Measurements from ENCODE around the gene SNURF.
A peak's percentile ranks its signal among the peaks of the same experiment; 100 is the strongest.
"Not testable (repeated sequence)": the region's sequence is repeated elsewhere in the genome, so short reads cannot be mapped to it uniquely, and the experiment has no call there.

Gene SNURF, protein sequence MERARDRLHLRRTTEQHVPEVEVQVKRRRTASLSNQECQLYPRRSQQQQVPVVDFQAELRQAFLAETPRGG

DNA sequence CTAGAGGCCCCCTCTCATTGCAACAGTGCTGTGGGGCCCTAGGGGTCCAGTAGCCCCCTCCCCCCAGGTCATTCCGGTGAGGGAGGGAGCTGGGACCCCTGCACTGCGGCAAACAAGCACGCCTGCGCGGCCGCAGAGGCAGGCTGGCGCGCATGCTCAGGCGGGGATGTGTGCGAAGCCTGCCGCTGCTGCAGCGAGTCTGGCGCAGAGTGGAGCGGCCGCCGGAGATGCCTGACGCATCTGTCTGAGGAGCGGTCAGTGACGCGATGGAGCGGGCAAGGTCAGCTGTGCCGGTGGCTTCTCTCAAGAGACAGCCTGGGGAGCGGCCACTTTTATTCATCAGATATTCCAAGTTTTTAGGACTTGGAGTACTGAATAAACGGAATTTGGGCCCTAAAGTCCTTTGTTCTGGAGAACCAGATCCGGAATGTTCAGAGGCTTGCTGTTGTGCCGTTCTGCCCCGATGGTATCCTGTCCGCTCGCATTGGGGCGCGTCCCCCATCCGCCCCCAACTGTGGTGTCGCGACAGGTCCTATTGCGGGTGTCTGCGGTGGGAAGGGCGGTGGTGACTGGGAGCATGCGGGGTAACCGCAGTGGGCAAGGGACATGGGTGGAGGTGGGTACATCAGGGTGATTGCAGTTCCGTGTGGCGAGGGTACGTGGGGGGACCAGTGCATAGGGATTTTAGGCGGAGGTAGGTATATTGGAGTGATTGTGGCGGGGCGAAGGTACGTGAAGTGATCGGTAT, at the start of gene SNURF, which contains the start of gene SNRPN:
TSS of gene SNURF (plus strand) at position 205 of the 748 bp plus-strand sequence. CDS start at position 267, 62 bp downstream.
TSS of gene SNRPN (plus strand) at position 205 of the 748 bp plus-strand sequence. CDS start 19,467 bp downstream, outside the sequence.
- DNase-seq (ENCODE audit: low read depth) = peak; percentile 30

DNA sequence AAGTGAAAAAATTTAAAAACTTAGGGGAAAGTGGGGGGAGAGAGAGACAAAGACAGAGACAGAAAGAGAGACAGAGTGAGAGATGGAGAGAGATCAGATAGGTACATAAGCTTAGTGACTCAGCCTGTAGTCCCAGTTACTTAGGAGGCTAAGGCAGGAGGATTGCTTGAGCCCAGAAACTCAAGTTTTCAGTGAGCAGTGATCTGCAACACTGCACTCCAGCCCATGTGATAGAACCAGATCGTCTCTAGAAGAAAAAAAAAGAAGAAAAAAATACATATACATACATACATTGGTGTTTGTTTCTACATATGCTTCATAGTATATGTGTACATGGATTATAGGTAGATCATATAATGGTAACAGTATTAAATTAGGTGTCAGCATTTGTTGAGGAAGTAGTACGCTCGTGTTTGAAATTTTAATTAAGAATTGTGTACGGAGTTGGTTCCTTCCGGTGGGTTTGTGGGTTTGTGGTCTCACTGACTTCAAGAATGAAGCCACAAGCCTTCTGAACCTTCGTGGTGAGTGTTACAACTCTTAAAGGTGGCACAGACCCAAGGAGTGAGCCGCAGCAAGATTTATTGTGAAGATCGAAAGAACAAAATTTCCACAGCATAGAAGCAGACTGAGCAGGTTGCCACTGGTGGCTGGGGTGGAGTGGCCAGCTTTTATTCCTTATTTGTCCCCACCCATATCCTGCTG, 38.3 kb upstream of the SNURF start:
- DNase-seq (ENCODE audit: low read depth) = no peak

DNA sequence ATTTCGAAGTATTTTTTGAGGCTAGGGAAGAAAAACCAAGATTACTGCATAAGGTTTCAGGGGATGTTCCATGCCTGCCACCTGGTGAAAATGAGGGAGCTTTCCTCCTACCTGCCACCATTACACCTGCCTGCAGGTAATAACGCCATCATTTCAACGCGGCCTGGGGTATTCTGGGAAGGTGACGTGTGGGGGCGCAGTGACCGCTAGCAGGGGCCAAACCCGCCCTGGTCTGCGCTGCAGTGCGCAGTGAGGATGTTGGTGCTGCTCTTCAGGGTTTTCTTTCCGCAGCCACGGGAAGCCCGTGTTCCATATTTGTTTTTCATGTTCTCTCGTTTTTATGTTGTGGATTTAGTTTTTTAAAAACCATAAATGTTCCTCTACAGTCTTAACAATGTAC, 37.4 kb upstream of the SNURF start:
- no peak for DNase-seq (ENCODE audit: low read depth)

DNA sequence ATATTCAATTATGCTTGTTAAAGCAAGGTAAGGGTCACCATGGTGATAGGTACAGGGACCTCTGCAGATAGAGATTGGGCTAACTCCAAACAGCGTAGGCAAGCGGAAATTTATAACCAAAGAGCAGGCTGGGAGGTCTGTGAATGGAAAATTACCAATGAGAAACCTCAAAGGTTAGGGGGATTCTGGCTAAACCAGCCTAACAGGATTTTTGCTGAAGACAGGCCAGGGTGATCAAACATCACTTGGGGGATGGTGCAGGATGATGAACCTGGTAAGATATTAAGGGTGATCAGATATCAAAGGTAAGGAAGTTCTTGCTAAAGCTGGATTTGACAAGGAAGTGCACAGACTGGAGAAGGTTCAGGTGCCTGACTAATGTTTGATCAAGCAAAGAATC, 35.3 kb upstream of the SNURF start:
- no peak for DNase-seq (ENCODE audit: low read depth)

DNA sequence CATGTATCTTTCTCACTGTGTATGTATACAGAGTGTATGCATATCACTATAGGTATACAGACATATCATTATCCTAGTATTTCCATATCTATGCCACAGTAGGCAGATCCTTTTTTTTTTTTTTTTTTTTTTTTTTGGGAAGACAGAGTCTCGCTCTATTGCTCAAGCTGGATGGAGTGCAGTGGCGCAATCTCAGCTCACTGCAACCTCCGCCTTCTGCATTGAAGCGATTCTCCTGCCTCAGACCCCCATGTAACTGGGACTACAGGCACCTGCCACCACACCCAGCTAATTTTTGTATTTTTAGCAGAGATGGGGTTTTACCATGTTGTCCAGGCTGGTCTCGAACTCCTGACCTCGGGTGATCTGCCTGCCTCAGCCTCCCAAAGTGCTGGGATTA, 32.0 kb upstream of the SNURF start:
- not testable (repeated sequence) for DNase-seq (ENCODE audit: low read depth)

DNA sequence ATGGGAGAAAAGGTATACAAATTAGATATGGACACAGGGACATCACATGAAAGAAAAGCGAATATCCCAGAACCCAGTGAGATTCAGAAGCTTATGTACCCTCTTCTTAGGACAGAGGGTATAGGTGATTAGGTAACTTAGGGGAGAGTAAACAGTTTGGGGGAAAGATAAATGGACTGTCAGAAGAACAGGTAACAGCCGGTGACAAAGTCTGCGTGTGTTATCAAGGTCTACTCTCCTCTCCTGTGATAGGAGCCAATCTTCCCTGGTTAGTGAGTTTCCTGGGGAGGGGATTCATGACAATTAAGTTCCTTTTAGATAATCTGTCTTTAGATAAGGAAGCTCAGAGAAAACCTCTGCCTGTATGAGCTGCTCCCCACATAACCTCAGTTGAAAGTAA, 30.6 kb upstream of the SNURF start:
- no peak for DNase-seq (ENCODE audit: low read depth)

DNA sequence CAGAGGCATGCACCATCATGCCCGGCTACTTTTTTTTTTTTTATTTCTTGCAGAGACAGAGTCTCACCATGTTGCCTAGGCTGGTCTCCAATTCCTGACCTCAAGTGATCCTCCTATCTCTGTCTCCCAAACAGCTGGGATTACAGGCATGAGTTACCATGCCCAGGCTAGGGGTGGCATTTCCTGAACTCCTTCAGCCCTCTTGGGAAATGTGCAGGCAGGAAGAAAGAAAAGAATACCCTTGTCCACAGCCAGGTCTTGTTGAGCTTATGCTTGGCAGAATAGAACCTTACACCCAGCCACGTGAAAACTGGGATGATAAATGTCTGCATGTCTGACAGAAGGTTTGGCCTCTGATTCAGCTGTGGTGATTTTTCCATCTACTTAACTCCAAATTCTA, 30.2 kb upstream of the SNURF start:
- no peak for DNase-seq (ENCODE audit: low read depth)

DNA sequence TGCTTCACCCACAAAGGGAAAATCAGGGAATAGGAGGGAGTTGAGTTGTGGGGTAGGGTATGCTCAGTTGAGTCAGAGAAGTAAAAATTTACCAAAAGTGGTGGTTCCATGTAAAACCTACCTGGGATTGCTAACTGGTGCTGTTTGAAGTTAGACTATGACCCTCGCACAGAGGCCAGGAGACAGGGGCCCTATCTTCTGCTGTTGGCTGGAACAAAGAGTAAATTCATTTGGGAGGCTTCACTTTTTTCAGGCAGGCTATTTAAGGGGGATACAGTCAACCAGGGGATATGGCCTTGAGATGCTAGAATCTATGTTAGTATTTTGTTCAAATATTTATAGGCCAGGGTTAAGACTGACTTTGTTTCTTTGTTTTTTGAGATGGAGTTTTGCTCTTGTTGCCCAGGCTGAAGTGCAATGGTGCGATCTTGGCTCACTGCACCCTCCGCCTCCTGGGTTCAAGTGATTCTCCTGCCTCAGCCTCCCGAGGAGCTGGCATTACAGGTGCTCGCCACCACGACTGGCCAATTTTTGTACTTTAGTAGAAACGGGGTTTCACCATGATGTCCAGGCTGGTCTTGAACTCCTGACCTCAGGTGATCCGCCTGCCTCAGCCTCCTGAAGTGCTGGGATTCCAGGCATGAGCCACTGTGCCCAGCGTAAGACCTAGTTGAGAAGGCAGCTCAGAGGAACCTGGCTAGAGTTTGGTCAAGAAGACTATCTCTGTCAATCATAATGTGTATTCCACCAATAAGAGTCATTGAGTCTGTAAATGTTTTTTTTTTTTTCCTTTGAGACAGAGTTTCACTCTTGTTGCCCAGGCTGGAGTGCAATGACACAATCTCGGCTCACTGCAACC, 22.7 kb upstream of the SNURF start:
- not testable (repeated sequence) for DNase-seq (ENCODE audit: low read depth)

DNA sequence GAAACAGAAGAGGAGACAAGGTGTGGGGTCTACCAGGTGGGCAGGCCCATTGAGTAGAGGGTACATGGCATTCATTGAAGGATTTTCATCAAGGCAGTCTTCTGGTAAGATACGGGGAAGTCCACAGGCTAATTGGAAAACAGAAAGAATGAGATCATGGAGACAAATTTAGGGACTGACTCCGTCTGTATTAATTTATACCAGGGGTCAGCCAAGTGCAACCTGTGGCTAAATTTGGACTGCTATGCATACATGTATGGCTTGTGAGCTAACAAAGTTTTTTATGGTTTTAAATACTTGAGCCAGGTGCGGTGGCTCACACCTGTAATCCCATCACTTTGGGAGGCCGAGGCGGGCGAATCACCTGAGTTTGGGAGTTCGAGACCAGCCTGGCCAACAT, 21.1 kb upstream of the SNURF start:
- DNase-seq (ENCODE audit: low read depth) = no peak

DNA sequence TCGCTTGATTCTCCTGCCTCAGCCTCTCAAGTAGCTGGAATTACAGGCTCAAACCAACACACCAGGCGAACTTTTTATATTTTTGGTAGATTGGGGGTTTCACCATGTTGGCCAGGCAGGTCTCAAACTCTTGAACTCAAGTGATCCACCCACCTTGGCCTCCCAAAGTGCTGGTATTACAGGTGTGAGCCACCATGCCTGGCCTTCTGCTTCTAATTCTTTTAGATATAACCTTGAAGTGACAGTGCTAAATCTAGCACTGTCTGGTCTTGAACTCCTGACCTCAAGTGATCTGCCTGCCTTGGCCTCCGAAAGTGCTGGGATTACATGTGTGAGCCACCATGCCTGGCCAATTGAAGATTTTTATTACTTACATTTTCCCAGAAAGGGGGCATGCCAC, 16.6 kb upstream of the SNURF start:
- not testable (repeated sequence) for DNase-seq (ENCODE audit: low read depth)

DNA sequence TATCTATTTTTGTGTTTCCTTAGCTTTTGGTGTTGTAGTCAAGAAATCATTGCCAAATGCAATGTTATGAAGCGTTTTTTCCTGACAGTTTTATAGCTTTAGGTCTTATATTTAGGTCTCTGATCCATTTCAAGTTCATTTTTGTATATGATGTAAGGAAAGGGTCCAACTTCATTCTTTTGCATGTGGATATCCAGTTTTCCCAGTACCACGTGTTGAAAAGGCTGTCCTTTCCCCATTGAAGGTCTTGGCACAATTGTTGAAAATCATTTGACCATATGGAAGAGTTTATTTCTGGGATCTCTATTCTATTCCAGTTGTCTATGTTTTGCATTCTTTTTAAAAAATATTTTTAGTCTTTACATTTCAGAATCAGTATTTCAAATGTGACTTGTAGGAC, 14.6 kb upstream of the SNURF start:
- DNase-seq (ENCODE audit: low read depth) = no peak

DNA sequence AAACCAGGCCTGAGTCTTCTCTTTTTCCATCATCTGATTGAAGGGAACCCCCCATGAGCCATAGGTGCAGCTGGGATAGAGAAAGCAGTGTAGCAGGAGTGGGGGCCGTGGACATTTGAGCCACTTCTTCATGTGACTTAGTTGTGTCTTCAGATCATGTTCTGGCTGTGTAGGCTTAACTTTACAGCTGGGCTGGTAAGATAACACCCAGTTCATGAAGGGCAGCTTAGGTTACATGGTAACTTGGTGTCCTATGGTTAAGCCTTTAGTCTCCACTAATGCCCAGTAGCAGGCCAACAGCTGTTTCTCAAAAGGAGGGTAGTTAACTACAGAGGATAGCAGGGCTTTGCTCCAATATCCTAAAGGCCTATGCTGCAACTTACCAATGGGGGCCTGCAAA, 11.4 kb upstream of the SNURF start:
- DNase-seq (ENCODE audit: low read depth) = no peak

DNA sequence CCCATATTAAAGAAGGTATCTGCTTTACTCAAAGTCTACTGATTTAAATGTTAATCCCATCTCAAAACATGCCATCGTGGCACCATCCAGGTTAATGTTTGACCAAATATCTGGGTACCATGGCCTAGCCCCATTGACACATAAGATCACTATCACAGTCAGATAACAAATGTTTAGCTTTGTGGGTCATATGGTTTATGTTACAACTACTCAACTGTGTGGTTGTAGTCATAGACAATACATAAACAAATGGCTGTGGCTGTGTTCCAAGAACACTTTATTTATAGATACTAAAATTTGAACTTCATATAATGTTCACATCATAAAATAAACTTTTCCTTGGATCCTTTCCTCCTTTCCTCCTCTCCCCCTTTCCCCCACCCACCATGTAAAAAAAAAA, 9.8 kb upstream of the SNURF start:
- DNase-seq (ENCODE audit: low read depth) = no peak

DNA sequence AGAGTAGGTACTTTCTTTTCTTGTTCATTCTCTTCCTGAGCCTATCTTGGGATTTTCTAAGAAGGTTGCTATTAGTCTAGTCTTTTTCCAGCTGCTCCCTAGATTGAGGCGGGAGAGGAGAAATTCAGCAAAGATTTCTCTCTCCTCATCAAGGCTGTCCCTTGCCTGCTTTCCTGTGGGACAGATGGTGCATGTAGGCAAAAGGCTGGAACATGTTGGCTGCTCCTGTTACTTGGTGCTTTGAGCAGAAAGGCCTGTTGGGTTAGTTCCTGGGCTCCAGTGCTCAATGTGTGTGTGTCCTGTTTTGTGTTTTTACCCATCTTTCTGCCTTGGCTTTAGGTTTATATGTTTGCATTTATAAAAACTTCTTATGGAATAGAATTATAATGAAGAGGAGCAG, 9.1 kb upstream of the SNURF start:
- no peak for DNase-seq (ENCODE audit: low read depth)

DNA sequence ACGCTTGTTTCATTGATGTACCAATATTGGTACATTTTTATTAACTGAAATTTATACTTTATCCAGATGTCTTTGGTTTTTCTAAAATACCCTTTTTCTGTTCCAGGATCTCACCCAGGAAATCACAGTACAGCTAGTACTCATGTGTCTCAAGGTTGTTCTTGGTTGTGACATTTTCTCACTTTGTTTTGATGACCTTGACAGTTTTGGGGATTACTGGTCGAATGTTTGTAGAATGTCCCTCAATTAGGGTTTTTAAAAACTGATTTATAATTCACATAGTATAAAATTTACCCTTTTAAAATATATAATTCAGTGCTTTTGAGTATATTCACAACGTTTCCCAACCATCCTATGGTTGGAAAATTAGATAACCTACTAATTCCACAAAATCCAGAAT, 6.3 kb upstream of the SNURF start:
- no peak for DNase-seq (ENCODE audit: low read depth)

DNA sequence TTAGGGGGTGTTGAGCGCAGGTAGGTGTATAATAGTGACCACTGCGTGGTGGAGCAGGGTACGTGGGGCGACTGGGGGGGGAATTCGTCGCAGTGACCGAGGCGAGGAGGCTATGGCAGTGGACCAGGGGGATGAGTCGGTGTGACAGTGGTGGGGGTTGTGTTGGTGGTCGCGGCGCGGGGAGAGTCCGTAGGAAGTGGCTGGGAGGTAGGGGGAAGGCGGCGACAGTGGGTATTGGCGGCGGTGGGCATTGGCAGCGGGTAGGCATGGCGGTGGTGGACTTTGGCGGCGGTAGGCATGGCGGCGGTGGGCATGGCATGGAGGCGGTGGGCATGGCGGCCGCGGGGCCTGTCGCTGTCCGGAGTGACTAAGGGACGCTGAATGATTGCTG, 739 bp downstream of the SNURF start:
- DNase-seq (ENCODE audit: low read depth) = no peak

DNA sequence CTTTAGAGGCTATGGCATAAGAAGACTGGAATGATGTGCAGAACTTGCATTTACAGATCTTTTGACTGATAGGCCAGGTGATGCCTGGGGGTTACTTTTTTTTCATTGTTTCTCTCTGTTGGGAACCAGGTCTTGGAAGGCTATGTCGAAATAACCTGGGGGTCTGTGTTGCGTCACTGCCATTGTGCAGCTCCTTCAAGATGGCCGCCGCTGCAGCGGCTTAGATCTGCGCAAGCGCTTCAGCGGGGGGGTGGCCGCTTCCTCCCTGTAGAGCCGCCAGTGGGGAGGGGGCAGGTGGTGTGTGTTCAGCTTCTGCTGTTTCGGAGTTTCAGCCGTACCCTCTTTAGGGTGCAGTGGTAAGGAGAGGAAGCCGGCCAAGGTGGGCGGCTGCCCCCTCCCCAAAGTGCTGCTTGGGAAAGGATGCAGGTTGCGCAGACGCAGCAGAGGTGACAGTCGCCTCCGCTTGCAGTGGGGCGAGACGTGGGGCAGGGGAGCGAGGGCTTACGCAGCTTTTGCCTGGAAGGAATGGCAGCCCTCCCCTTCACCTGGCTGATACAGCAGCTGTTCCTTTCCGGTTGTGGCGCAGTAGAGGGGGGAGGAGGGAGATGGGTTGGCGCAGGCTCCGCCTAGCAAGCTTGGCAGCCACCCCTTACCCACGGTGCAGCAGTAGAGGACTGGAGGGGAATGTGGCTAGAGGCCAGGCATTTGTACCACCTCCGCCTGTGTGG, 1.5 kb downstream of the SNURF start:
- DNase-seq (ENCODE audit: low read depth) = peak; percentile 26

DNA sequence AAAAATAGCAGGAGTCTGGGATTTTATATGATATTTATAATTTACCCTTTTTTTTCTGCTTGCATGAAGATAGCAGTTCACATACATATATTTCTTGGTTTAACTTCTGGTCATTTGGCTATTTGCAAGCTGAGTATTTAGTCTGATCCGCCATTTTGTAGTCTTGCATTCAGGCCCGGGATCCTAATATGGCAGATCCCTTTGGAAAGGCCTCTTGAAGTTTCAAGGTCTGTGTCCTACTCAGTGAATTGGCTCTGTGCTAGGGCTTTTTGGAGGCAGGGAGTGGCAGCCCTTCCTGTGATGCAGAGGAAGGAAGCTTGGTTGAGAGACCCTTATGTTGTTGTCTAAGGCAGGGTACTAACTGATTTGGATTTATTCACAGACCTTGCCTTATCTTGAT, 2.9 kb downstream of the SNURF start:
- DNase-seq (ENCODE audit: low read depth) = no peak

DNA sequence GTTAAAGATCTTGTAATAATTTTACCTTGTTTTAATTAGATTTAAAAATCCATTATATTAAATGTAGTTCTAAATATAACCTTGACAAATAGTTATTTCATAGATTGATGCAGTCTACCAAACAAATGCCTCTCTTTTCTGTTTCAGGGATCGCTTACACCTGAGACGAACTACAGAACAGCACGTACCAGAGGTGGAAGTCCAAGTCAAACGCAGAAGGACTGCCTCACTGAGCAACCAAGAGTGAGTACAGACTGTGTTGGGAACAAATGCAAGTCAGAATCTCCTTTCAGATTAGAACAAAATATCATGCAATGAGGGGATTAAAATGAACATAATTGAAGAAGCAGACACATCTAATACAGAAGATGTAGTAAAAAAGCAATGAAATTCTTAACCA, 7.2 kb downstream of the SNURF start:
- DNase-seq (ENCODE audit: low read depth) = no peak

DNA sequence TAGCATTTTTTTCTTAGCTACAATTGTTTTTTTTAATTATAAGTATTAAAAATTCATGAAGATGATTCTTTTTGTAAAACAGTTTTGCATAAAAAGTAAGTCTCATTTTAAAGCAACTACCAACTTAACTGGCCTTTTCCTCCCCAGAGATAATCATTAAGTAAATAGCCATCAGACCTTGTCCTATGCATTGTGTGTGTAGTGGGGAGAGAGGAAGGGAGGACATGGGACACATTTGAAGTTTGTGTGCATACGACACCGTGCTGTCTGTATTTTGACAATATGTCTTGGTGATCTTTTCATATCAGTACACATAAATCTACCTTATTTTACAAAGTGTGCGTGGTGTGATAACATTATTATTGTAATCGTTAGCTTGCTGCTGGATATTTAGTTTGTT, 8.1 kb downstream of the SNURF start:
- DNase-seq (ENCODE audit: low read depth) = no peak

DNA sequence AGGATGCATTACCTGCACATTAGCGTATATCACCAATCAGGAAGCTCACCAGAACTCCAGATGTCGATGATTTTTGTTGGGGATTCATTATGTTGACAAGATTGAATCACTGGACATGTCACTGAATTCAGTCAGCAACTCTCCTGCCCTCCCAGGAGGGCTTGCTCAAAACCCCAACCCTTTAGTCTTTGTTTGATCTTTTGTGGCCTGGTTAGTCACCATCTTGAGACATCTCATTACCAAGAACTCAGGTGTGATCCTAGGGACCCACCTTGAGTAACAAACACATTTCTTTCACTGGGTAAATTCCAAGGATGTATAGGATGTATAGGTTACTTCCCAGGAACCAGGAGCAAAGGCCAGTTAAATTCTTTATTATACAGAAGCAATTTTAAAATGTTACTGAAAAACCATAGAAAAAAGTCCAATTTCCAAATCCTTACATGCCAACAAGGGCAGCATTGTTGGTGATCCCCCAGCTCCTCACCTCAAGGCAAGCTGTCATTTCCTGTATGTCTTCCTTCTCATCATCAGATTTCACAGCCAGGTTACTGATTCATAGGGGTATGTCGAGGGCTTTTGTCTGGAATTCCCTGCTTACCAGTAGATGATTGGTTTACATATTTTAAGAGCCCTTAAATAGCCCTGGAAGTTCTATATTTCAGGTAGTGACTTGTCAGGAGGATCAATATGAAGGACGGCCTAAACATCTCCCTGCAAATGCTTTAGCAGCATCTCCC, 11.7 kb downstream of the SNURF start:
- no peak for DNase-seq (ENCODE audit: low read depth)

Measured in stimulated activated CD8-positive, alpha-beta memory T cell treated with anti-CD3 and anti-CD28 coated beads, Interleukin-15, amount 100 ng/mL, for 24 hours (primary cell).